SU-DHL-6 (cell line): ENCODE measurements around the gene HSPA8.

Source experiments
- H2AFZ ChIP-seq: fragments of 200-600 bp; sonication (generic); 2 replicates; pipeline ENCODE4 v1.6.1; 2014; ENCODE audit warnings: low read depth, mild to moderate bottlenecking, moderate library complexity, mixed read lengths, antibody characterized with exemption, low read length; ENCODE audit not compliant: severe bottlenecking
- H3F3A ChIP-seq: fragments of 200-600 bp; shearing (Covaris generic); 2 replicates; pipeline ENCODE4 v1.6.0; 2016; ENCODE audit warnings: antibody characterized with exemption, mild to moderate bottlenecking; ENCODE audit not compliant: insufficient read depth
- H3K27ac ChIP-seq: fragments of 200-600 bp; sonication (generic); 2 replicates; pipeline ENCODE4 v1.5.1; 2016; ENCODE audit warnings: low read depth, mild to moderate bottlenecking, low read length, moderate library complexity, mixed read lengths
- H3K27me3 ChIP-seq: fragments of 200-600 bp; sonication (generic), shearing (Covaris generic); 2 replicates; pipeline ENCODE4 v1.6.0; 2014; ENCODE audit warnings: mild to moderate bottlenecking, low read length
- H3K36me3 ChIP-seq: fragments of 200-600 bp; sonication (generic); 2 replicates; pipeline ENCODE4 v1.6.1; 2014; ENCODE audit warnings: mild to moderate bottlenecking, low read length, mixed read lengths
- H3K4me2 ChIP-seq: fragments of 300-600, 200-600 bp; shearing (Covaris generic), sonication (generic); 2 replicates; pipeline ENCODE4 v1.6.0; 2014; ENCODE audit warnings: low read length, low read depth, mild to moderate bottlenecking; ENCODE audit not compliant: poor library complexity, severe bottlenecking
- H3K4me3 ChIP-seq: fragments of 200-600 bp; sonication (generic); 2 replicates; pipeline ENCODE4 v1.5.1; 2014; ENCODE audit warnings: antibody characterized with exemption, low read length, mild to moderate bottlenecking, mixed read lengths; ENCODE audit not compliant: insufficient read depth, poor library complexity, severe bottlenecking
- H3K79me2 ChIP-seq: fragments of 200-600 bp; sonication (generic); 2 replicates; pipeline ENCODE4 v1.6.1; 2014; ENCODE audit warnings: mild to moderate bottlenecking, low read length, moderate library complexity; ENCODE audit not compliant: insufficient read depth
- H3K9ac ChIP-seq: fragments of 200-600 bp; sonication (generic); 2 replicates; pipeline ENCODE4 v1.7.0; 2014; ENCODE audit warnings: mild to moderate bottlenecking, low read length
- H3K9me2 ChIP-seq: fragments of 200-600 bp; sonication (generic); replicated peaks from 2 replicates; pipeline ENCODE4 v1.6.1; 2014; ENCODE audit warnings: low read length; ENCODE audit not compliant: insufficient read depth
- H3K9me3 ChIP-seq: fragments of 200-600 bp; sonication (generic); 2 replicates; pipeline ENCODE4 v1.6.1; 2014; ENCODE audit warnings: low read length, mixed read lengths; ENCODE audit not compliant: insufficient read depth
- H4K20me1 ChIP-seq: fragments of 200-600 bp; sonication (generic); 2 replicates; pipeline ENCODE4 v1.6.1; 2014; ENCODE audit warnings: low read depth, mild to moderate bottlenecking, antibody characterized with exemption, low read length, moderate library complexity, mixed read lengths
- CTCF ChIP-seq: fragments of 200-600 bp; sonication (generic); IDR thresholded peaks from one replicate; pipeline ENCODE4 v1.5.1; 2017; ENCODE audit warnings: antibody characterized with exemption, mild to moderate bottlenecking, low read length, moderate library complexity; ENCODE audit not compliant: insufficient read depth, poor library complexity, severe bottlenecking
- EZH2phosphoT487 ChIP-seq: fragments of 200-600 bp; sonication (generic), shearing (Covaris generic); conservative IDR thresholded peaks from 2 replicates; pipeline ENCODE4 v1.6.1; 2018; ENCODE audit warnings: mild to moderate bottlenecking, antibody characterized with exemption, low read length, moderate library complexity, mixed read lengths

The HSPA8 gene

GRCh38 chr11:123072762-123073161 is 10.8 kb upstream of the HSPA8 start:
- Histone ChIP-seq H3K27me3 (no peaks in the 10 kb centered on the region), H3K79me2 (no peaks in the 10 kb centered on the region), H3K4me2 (no peak overlapping the region), H3K9me3 (no peaks in the 10 kb centered on the region), H4K20me1 (0 out of 2 replicates have a peak, but pooled peaks cover 3% of the 10 kb centered on the region), H3K9ac (no peak overlapping the region), H2AFZ (no peak overlapping the region), H3F3A (peaks cover 7% of the 10 kb centered on the region; the same call in 1 of the 2 replicates), H3K27ac (no peak overlapping the region), H3K36me3 (no peaks in the 10 kb centered on the region), H3K4me3 (no peak overlapping the region), H3K9me2 (no peaks in the 10 kb centered on the region)
- TF ChIP-seq EZH2phosphoT487: no peak
- no peak for TF ChIP-seq CTCF

- H3K9me2 ChIP-seq: no peaks in the 10 kb centered on the region
- H4K20me1 ChIP-seq: 0 out of 2 replicates have a peak, but pooled peaks cover 3% of the 10 kb centered on the region
- no peak overlapping the region for H3K4me2 ChIP-seq
- no peak overlapping the region for H3K9ac ChIP-seq
- TF ChIP-seq CTCF (no peak), EZH2phosphoT487 (no peak)
- no peaks in the 10 kb centered on the region for H3K36me3 ChIP-seq
- H3K4me3 ChIP-seq: no peak overlapping the region
- H3K27ac ChIP-seq: no peak overlapping the region
- H3K27me3 ChIP-seq: no peaks in the 10 kb centered on the region
- no peaks in the 10 kb centered on the region for H3K9me3 ChIP-seq
- no peaks in the 10 kb centered on the region for H3K79me2 ChIP-seq
- peaks cover 7% of the 10 kb centered on the region; the same call in 1 of the 2 replicates for H3F3A ChIP-seq
- no peak overlapping the region for H2AFZ ChIP-seq
Observed at GRCh38 chr11:123072332-123072761, 10.4 kb upstream of the HSPA8 start.

GRCh38 chr11:123069908-123070821 is 8.2 kb upstream of the HSPA8 start:
- H2AFZ ChIP-seq: no peak overlapping the region
- peaks cover 16% of the 10 kb centered on the region for H3F3A ChIP-seq
- peak overlapping the region; percentile 41; the same call in 1 of the 2 replicates for H3K9ac ChIP-seq
- H3K79me2 ChIP-seq: no peaks in the 10 kb centered on the region
- H3K4me3 ChIP-seq: peak overlapping the region; percentile 21
- peak overlapping the region; percentile 62 for H3K4me2 ChIP-seq
- TF ChIP-seq EZH2phosphoT487 (no peak), CTCF (no peak)
- H3K9me3 ChIP-seq: no peaks in the 10 kb centered on the region
- 0 out of 2 replicates have a peak, but pooled peaks cover 3% of the 10 kb centered on the region for H4K20me1 ChIP-seq
- no peaks in the 10 kb centered on the region for H3K27me3 ChIP-seq
- H3K36me3 ChIP-seq: no peaks in the 10 kb centered on the region
- H3K27ac ChIP-seq: peak overlapping the region; percentile 18; the same call in 1 of the 2 replicates
- no peaks in the 10 kb centered on the region for H3K9me2 ChIP-seq
